HCT116 (cell line): Measurements from ENCODE around the gene RANBP3L.
A peak's percentile ranks its signal among the peaks of the same experiment; 100 is the strongest.

Experiments used
- CTCF ChIP-seq, 3 experiments: fragments of 200-600 bp in 1 of 3; sonication (generic) in 1 of 3; IDR thresholded peaks in 2 of 3; conservative IDR thresholded peaks in 1 of 3; 2 replicates each; pipeline ENCODE4 v1.5.1; 2012 to 2017; ENCODE audit warnings: low read depth in 2 of 3, low read length in 2 of 3, antibody characterized with exemption in 1 of 3, borderline replicate concordance in 1 of 3, control low read depth in 1 of 3, mild to moderate bottlenecking in 1 of 3, mixed read lengths in 1 of 3, mixed run types in 1 of 3, moderate library complexity in 1 of 3; ENCODE audit not compliant: insufficient read depth in 1 of 3
- JUND ChIP-seq: IDR thresholded peaks from 2 replicates; pipeline ENCODE4 v1.6.1; 2012
- POLR2A ChIP-seq: IDR thresholded peaks from 2 replicates; pipeline ENCODE4 v1.7.0; 2011; ENCODE audit warnings: borderline replicate concordance; ENCODE audit not compliant: insufficient read depth, insufficient read length; ENCODE audit errors: extremely low read depth
- REST ChIP-seq: IDR thresholded peaks from 2 replicates; pipeline ENCODE4 v1.6.1; 2012; ENCODE audit warnings: low read depth
- SP1 ChIP-seq: IDR thresholded peaks from 2 replicates; pipeline ENCODE4 v1.6.1; 2012; ENCODE audit warnings: low read depth
- TF ChIP-seq, protein P1 (sequence below): IDR thresholded peaks from 2 replicates; pipeline ENCODE4 v1.6.1; 2012

DNA sequence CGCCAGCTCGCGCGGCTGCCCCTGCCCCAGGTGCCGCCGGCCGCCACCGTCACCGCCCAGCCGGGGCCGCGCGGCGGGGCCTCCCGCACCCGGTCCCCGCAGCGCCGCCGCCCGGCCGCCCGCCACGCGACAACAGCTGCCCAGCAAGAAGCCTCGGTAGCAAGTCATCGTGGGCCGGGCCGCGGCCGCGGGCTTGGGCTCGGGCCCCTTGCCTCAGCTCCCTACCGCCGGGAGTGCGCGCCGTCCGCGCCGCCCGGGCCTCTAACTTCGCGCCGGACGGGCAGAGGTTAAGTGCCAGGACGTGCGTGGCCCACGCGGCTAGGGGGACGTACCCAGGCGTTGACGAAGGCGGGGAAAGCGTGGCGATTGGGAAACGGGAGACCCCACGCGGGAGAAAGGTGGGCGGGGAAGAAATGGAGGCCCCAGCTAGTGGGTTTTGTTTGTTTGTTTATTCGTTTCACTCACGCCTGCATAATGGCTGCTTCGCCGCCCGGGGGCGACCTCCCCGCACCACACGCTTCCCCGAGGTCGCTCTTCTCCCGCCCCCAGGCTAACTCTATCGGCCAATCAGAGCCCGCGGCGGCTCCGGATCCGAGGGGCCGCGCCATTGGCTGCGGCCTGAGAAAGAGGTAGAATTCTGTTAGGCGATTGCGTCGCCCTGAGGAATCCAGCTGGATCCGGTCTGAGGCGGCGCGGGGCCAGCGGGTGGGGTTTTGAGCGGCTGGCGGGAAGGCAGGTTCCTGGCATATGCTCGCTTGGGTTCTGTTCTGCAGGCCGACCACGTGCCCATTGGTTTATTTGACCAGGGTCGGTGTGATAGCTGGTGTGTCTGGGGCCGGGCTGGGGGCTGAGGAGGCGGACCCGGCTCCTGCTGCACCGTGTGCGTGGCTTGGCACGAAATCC lies 59.8 kb downstream of the RANBP3L start, which contains the start of gene NADK2:
- TF ChIP-seq POLR2A, result peak; percentile 36
- TF ChIP-seq CTCF (IDR thresholded peaks at IDR 0.05 in 2 of 3, conservative IDR thresholded peaks at IDR 0.05 in 1 of 3; ENCODE audit: borderline replicate concordance in 1 of 3, insufficient read depth in 1 of 3, low read depth in 2 of 3, low read length in 2 of 3), result peak; percentile 34 to 56 (median 55); a peak in 5 of 6 replicates
- TF ChIP-seq REST, result no peak
- TF ChIP-seq, protein P1, sequence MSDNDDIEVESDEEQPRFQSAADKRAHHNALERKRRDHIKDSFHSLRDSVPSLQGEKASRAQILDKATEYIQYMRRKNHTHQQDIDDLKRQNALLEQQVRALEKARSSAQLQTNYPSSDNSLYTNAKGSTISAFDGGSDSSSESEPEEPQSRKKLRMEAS, result peak; percentile 98
- no peak for TF ChIP-seq JUND
- TF ChIP-seq SP1, result peak; percentile 52
